Progenitor cell of endocrine pancreas (in vitro differentiated cells): ENCODE data around the gene FAM184A. TPM values are rescaled to one million over a fixed set of nuclear protein-coding genes. Genes with fewer than 3 reads are reported as not detected.

Experiments
- DNase-seq: peaks from one replicate; pipeline ENCODE4 v3.0.0; 2021; ENCODE audit warnings: low spot score; ENCODE audit not compliant: unreplicated experiment
- H3K27ac Mint-ChIP-seq: 2 replicates; pipeline ENCODE4 v1.8.0; 2021; ENCODE audit warnings: mild to moderate bottlenecking, moderate library complexity, mixed read lengths
- H3K27me3 Mint-ChIP-seq: 2 replicates; pipeline ENCODE4 v1.8.0; 2021; ENCODE audit warnings: mixed read lengths
- H3K36me3 Mint-ChIP-seq: 2 replicates; pipeline ENCODE4 v1.8.0; 2022; ENCODE audit warnings: mixed read lengths; ENCODE audit not compliant: insufficient read depth
- H3K4me1 Mint-ChIP-seq: 2 replicates; pipeline ENCODE4 v1.8.0; 2021; ENCODE audit warnings: low read depth, mixed read lengths
- H3K4me3 Mint-ChIP-seq: 2 replicates; pipeline ENCODE4 v1.8.0; 2021; ENCODE audit warnings: low read depth, mild to moderate bottlenecking, moderate library complexity, mixed read lengths
- H3K9me3 Mint-ChIP-seq: 2 replicates; pipeline ENCODE4 v1.8.0; 2021; ENCODE audit warnings: low read depth, mixed read lengths
- total RNA-seq: library from RNA; stranded (reverse); gene quantifications from 2 replicates; pipeline ENCODE4 v1.2.1, GENCODE V29; 2021
- TF ChIP-seq, protein P1 (sequence below): fragments of 200-600 bp; sonication (generic); IDR thresholded peaks from one replicate; pipeline ENCODE4 v1.5.0; 2021; ENCODE audit warnings: antibody characterized with exemption, mild to moderate bottlenecking; ENCODE audit not compliant: unreplicated experiment

FAM184A gene
- total RNA-seq, 1 donor from 2014 or later: 20.9 TPM

- H3K4me3 Mint-ChIP-seq: no peak overlapping the region
Observed at GRCh38 chr6:119084784-119085183, 6.3 kb upstream of the FAM184A start.

DNA sequence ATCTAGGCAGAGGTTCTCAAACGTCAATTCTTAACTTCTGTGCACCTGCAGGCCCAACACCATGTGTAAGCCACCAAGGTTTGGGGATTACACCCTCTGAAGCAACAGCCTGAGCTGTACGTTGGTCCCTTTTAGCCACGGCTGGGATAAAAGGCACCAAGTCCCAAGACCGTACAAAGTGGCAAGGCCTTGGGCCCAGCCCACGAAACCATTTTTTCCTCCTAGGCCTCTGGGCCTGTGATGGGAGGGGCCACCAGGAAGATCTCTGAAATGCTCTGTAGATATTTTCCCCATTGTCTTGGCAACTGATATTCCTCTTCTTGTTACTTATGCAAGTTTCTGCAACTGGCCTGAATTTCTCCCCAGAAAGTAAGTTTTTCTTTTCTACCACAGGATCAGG is 4.5 kb upstream of the FAM184A start:
- H3K4me3 Mint-ChIP-seq: no peak overlapping the region
- TF ChIP-seq, protein P1, sequence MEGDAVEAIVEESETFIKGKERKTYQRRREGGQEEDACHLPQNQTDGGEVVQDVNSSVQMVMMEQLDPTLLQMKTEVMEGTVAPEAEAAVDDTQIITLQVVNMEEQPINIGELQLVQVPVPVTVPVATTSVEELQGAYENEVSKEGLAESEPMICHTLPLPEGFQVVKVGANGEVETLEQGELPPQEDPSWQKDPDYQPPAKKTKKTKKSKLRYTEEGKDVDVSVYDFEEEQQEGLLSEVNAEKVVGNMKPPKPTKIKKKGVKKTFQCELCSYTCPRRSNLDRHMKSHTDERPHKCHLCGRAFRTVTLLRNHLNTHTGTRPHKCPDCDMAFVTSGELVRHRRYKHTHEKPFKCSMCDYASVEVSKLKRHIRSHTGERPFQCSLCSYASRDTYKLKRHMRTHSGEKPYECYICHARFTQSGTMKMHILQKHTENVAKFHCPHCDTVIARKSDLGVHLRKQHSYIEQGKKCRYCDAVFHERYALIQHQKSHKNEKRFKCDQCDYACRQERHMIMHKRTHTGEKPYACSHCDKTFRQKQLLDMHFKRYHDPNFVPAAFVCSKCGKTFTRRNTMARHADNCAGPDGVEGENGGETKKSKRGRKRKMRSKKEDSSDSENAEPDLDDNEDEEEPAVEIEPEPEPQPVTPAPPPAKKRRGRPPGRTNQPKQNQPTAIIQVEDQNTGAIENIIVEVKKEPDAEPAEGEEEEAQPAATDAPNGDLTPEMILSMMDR: no peak
- DNase-seq: no peak
- no peak overlapping the region for H3K27ac Mint-ChIP-seq
- H3K4me1 Mint-ChIP-seq: peaks cover 7% of the 10 kb centered on the region
- H3K9me3 Mint-ChIP-seq: peaks cover 18% of the 10 kb centered on the region
- peaks cover 4% of the 10 kb centered on the region for H3K36me3 Mint-ChIP-seq
- peaks cover 2% of the 10 kb centered on the region for H3K27me3 Mint-ChIP-seq

More at GRCh38 chr6:119084784-119085183, 6.3 kb upstream of the FAM184A start:
- peaks cover 4% of the 10 kb centered on the region for H3K36me3 Mint-ChIP-seq
- TF ChIP-seq, protein P1: no peak
- H3K27me3 Mint-ChIP-seq: peaks cover 2% of the 10 kb centered on the region
- H3K27ac Mint-ChIP-seq: no peak overlapping the region
- H3K4me1 Mint-ChIP-seq: no peaks in the 10 kb centered on the region
- no peak for DNase-seq
- peaks cover 18% of the 10 kb centered on the region for H3K9me3 Mint-ChIP-seq

DNA sequence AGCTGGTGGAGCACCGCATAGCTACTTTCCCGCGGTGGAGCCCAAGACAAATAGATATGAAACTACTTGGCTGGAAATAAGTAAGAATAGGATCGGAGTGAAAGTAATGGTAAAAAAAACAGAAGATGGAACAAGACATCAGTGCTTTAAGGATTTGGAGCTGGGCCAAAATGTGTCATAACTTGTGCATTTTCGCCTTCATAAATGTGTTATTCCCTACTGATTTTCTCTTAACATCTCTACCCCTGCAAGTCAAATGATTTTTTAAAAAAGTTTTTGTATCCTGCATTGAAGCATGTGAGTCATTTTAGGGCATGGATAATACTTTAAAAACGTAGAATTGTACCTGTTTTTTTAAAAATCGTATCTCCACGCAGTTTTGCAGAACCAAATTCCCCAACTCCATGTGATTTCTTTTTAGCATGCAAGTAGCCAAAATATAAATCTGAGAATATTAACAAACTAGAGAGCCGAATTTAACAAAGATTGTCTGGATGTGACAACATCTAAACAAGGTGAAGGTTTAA is 882 bp upstream of the FAM184A start:
- TF ChIP-seq, protein P1: no peak
- H3K9me3 Mint-ChIP-seq: peaks cover 12% of the 10 kb centered on the region
- DNase-seq: no peak
- H3K4me3 Mint-ChIP-seq: peak overlapping the region; percentile 96
- H3K36me3 Mint-ChIP-seq: peaks cover 4% of the 10 kb centered on the region
- H3K4me1 Mint-ChIP-seq: peaks cover 25% of the 10 kb centered on the region
- peak overlapping the region; percentile 97 for H3K27ac Mint-ChIP-seq
- peaks cover 2% of the 10 kb centered on the region for H3K27me3 Mint-ChIP-seq

GRCh38 chr6:119077643-119078375 is 655 bp downstream of the FAM184A start:
- peak overlapping the region; percentile 82 for H3K4me3 Mint-ChIP-seq

DNA sequence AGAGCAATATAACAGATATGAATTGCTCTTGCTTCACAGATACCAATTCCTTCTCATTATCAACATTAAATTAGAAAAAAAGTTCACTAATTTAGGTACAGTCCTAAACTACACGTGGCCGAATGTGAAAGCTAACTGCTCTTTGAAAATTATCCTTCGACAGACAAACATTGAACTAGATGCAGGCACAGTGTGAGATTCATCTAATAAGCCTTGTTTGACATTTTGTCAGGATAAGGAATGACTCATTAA is 1.1 kb downstream of the FAM184A start:
- Mint-ChIP-seq H3K36me3 (no peaks in the 10 kb centered on the region), H3K27me3 (peaks cover 2% of the 10 kb centered on the region), H3K4me3 (peak overlapping the region; percentile 82), H3K4me1 (peaks cover 25% of the 10 kb centered on the region), H3K9me3 (no peaks in the 10 kb centered on the region), H3K27ac (peak overlapping the region; percentile 79)
- no peak for DNase-seq
- TF ChIP-seq, protein P1: no peak

More at GRCh38 chr6:119077643-119078375, 655 bp downstream of the FAM184A start:
- H3K4me1 Mint-ChIP-seq: peaks cover 25% of the 10 kb centered on the region
- TF ChIP-seq, protein P1: peak; percentile 68
- DNase-seq: peak; percentile 63
- no peaks in the 10 kb centered on the region for H3K36me3 Mint-ChIP-seq
- peak overlapping the region; percentile 79 for H3K27ac Mint-ChIP-seq
- H3K27me3 Mint-ChIP-seq: peaks cover 2% of the 10 kb centered on the region
- no peaks in the 10 kb centered on the region for H3K9me3 Mint-ChIP-seq
